GM04503 (cell line): ENCODE data around the gene ACADM.
A peak's percentile ranks its signal among the peaks of the same experiment; 100 is the strongest.
"Not testable (repeated sequence)": the region's sequence is repeated elsewhere in the genome, so short reads cannot be mapped to it uniquely, and the experiment has no call there.

Source experiments
- DNase-seq: peaks from one replicate; pipeline ENCODE4 v3.0.0-alpha.2; 2012; ENCODE audit warnings: low read depth

ACADM gene

DNA sequence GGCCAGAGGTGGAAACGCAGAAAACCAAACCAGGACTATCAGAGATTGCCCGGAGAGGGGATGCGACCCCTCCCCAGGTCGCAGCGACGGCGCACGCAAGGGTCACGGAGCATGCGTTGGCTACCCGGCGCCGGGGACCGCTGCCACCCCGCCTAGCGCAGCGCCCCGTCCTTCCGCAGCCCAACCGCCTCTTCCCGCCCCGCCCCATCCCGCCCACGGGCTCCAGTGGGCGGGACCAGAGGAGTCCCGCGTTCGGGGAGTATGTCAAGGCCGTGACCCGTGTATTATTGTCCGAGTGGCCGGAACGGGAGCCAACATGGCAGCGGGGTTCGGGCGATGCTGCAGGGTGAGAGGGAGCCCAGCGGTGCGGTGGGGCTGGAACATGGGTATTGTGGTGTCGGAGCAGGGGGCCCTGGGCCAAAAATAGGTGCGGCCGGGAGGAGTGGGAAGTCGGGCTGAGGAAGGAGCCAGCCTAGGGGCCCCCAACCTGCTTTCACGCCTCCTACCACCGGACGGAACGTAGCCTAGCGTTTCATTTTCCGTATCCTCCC, at the start of gene ACADM:
TSS of gene ACADM (plus strand) at position 238 of the 551 bp plus-strand sequence. CDS start at position 317, 79 bp downstream.
- DNase-seq: peak; percentile 57

DNA sequence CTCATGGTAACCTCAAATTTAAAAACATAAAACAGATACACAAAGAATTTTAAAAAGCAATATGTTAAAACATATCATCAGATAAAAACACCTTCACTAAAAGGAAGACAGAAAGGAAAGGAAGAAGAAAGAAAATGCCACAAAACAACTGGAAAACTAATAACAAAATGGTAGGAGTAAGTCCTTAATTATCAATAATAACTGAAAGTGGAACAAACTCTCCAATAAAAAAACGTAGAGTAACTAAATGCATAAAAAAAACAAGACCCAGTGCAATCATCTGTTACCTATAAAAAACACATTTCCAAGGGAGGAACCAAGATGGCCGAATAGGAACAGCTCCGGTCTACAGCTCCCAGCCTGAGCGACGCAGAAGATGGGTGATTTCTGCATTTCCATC, 47.1 kb upstream of the ACADM start:
- DNase-seq: no peak

DNA sequence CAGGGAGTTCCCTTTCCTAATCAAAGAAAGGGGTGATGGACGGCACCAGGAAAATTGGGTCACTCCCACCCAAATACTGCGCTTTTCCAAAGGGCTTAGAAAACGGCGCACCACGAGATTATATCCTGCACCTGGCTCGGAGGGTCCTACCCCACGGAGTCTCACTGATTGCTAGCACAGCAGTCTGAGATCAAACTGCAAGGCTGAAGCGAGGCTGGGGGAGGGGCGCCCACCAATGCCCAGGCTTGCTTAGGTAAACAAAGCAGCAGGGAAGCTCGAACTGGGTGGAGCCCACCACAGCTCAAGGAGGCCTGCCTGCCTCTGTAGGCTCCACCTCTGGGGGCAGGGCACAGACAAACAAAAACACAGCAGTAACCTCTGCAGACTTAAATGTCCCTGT, 46.5 kb upstream of the ACADM start:
- not testable (repeated sequence) for DNase-seq

DNA sequence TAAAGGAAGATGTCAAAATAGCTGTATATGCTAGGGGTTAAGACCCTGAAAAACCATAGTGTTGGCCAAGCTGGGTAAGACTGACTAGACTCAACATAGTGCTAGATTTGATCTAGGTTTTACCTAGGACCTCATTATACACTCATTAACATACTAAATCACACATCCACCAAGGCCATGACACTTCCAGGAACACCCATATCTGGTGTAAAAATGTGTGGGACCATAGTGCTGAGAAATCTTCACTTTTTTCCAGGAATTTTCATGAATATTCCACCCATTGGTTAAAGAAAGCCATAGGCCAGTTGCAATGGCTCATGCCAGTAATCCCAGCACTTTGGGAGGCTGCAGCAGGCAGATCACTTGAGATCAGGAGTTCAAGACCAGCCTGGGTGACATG, 34.0 kb upstream of the ACADM start:
- DNase-seq: no peak

GRCh38 chr1:75693551-75693950, 31.0 kb upstream of the ACADM start:
- DNase-seq: no peak

DNA sequence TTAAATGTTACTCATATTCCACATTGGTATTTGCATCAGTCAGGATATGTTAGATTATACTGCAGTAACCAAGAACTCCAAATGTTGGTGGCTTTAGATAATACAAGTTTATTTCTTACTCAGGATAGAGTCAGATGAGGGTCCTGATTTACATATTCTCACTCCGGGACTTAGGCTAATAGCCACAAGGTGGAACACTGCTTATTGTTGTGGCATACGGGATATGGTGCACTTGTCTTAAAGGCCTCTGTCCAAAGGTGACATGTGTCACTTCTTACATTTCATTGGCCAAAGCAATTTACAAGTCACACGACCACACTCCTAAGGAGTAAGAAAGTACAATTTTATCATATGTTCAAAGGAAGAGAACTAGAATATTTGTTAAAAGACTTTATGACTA, 28.5 kb upstream of the ACADM start:
- no peak for DNase-seq

GRCh38 chr1:75707191-75707590, 17.3 kb upstream of the ACADM start:
- no peak for DNase-seq

DNA sequence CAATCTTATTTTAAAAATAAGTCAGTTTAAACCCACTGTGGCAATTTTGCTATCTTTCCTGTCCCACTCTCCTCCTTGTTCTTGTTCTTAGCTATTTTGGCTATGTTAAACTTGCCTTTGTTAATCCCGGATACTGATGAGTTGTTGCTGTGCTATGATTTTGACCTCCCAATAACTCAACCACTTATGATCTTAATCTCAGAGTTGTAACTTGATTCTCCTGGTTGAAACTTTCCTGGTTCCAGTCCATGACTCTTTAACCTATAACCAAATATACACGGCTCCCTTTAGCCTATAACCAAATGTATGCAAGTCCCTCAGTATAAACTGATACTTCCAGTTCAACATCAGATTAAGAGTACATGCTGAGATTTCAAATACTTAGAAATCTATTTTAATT, 15.6 kb upstream of the ACADM start:
- no peak for DNase-seq

DNA sequence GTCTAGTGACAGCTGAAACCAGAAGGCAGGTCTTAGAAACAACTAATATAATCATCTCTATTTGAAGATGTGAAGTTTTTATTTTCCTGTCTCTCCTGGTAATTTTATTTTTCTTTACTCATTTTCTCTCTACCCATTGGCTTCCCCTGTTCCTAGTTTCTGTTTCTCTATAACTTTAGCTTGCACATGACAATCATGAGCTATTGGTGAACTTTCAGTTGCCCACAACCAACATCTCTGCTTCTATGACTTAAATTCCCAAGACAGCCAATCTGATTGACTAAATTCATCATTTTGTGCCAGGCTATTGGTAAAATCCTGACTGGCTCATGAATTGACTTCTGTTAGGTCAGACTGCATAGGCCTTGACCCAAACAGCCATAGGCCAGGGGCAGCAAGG, 13.7 kb upstream of the ACADM start:
- no peak for DNase-seq

DNA sequence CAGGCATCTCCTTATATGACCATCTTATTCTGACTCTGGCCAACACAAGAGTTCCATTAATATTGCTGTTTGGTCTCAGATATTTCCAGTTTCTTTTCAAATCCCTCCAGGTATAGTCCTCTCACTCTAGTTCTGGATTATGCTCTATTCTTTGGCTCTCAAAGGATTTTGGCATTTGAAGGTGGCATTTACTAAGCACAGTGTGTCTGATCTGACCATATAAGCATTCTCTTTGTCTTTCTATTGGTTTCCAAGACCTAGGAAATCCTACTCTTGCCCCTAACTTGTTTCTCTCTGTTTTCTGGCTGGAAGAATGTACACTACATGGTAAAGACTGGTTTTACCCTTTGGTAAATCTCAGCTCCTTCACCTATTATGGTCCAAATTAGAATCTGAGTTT, 12.7 kb upstream of the ACADM start:
- no peak for DNase-seq

GRCh38 chr1:75712306-75712705, 12.2 kb upstream of the ACADM start:
- DNase-seq: no peak

GRCh38 chr1:75719810-75720209, 4.7 kb upstream of the ACADM start:
- DNase-seq: no peak

DNA sequence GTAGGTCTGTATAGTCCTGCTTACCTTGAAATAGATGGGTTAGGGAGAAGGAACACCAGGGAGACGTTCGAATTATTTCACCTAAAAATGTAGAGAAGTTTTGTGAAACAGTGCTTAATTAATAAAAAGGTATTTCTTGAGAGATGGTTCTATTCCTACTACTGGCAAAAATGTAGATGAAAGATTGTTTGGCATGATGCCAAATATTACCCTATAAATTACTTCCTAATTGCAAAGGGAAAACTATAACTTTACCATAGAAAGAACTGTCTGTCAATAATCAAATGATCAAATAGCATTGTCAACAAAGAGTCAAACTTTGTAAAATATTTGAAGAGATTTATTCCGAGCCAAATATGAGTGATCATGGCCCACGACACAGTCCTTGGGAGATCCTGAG, 4.2 kb upstream of the ACADM start:
- DNase-seq: no peak

GRCh38 chr1:75720820-75721219, 3.7 kb upstream of the ACADM start:
- DNase-seq: no peak

DNA sequence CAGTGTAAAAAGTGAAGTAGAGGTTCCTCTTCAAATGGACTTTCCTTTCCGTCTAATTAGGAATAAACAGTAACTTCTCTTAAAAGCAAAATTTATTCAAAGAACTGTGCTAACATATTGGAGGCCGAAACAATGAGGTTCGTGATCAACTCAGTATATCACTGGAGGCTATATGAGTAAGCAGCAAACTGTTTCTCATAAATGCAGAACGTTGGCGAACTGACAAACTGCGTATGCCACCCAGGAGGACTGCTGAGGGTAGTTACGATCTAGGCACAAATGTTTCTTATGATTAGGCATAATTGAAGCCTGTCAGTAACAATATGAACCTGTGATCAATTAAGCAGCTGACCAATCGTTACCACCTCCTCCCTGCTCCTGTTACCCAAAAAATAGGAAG, 2.3 kb upstream of the ACADM start:
- not testable (repeated sequence) for DNase-seq

DNA sequence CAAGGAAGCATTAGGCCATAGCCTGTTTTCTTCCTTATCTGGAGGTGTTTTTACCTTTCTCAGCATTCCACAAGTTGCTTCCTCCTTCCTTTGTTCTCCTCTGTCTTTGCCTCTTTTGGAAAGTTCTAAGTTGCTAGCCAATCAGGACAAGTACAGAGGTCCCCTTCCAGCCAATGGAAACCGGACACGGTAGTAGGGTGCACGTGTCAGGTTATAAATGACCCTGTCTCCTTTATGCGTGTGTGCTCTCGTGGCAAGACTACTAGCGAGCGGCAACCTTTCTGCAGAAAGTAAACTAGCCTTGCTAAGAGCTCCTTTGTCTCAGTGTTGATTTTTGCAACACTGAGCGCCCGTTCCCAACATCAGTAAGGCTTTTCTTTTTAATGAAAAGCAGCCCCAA, 1.5 kb upstream of the ACADM start:
- DNase-seq: no peak

DNA sequence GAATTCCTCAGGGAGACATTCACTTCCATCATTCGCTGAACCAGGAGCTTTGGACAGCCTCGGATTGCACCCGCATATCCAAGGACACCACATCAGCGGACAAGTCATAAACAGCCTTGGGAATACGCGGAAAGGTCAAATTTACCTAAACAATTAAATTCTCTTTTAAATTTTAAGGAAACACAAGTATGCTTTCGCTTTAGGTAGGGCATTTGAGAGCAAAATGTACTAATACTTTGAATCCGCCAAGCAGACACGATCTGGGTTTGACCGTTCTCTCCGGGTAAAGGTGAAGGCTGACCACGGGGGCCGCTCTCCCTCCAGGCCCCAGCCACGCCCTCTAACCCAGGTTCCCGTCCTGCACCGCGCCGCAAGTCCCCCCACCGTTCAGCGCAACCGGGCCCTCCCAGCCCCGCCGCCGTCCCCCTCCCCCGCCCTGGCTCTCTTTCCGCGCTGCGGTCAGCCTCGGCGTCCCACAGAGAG, 479 bp upstream of the ACADM start:
- DNase-seq: no peak

DNA sequence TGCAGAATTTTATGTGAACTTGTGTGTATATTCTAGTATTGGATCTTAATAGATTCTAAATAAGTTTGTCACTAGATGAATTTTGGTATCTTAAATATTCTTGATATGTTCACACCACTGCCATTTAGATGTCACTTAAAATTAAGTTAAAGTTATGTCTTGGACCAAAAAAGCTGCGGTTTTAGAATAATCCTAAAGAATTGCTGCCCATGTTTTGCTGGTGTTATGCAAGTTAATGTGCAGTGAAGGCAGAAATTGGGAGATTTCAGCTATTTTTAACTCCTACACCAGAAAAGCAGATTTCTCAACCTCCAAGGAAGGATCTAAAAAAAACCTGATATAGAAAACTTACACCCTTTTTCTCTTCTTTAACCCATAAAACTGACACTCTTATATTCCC, 757 bp downstream of the ACADM start:
- no peak for DNase-seq

DNA sequence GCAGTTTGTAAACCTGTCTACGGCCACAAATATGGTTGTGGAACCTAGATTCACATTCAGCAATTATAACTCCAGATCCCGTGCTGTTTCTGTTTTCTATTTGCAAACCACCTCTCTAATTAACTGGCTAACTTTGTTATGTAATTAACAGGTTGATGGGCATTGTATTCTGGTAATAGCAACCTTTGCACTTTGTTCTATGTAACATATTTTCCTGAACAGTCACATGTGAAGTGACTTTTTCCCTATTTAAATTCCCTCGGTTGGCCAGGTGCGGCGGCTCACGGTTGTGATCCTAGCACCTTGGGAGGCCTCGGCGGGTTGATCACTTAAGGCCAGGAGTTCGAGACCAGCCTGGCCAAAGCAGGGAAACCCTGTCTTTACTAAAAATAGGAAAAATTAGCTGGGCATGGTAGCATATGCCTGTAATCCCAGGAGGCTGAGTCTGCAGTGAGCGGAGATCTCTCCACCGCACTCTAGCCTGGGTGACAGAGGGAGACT, 1.4 kb downstream of the ACADM start:
- DNase-seq: no peak

- no peak for DNase-seq
Observed at GRCh38 chr1:75727571-75727970, 3.1 kb downstream of the ACADM start.

- DNase-seq: no peak
Observed at GRCh38 chr1:75730432-75730831, 5.9 kb downstream of the ACADM start.

- no peak for DNase-seq
Observed at GRCh38 chr1:75731881-75732280, 7.4 kb downstream of the ACADM start.

- peak; percentile 37 for DNase-seq
Observed at GRCh38 chr1:75732703-75733102, 8.2 kb downstream of the ACADM start.

- no peak for DNase-seq
Observed at GRCh38 chr1:75733661-75734060, 9.2 kb downstream of the ACADM start.

- DNase-seq: no peak
Observed at GRCh38 chr1:75736016-75736415, 11.5 kb downstream of the ACADM start.
